ENCODE data around the gene VASP.

Gene VASP

DNA sequence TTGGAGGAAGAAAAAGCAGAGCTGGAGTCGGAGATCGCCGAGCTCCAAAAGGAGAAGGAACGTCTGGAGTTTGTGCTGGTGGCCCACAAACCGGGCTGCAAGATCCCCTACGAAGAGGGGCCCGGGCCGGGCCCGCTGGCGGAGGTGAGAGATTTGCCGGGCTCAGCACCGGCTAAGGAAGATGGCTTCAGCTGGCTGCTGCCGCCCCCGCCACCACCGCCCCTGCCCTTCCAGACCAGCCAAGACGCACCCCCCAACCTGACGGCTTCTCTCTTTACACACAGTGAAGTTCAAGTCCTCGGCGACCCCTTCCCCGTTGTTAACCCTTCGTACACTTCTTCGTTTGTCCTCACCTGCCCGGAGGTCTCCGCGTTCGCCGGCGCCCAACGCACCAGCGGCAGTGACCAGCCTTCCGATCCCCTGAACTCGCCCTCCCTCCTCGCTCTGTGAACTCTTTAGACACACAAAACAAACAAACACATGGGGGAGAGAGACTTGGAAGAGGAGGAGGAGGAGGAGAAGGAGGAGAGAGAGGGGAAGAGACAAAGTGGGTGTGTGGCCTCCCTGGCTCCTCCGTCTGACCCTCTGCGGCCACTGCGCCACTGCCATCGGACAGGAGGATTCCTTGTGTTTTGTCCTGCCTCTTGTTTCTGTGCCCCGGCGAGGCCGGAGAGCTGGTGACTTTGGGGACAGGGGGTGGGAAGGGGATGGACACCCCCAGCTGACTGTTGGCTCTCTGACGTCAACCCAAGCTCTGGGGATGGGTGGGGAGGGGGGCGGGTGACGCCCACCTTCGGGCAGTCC, 34.5 kb upstream of the VASP start:
- TF ChIP-seq MAX (IDR thresholded peaks at IDR 0.05; ENCODE audit: low read depth, low read length) (no peak), POLR2A (IDR thresholded peaks at IDR 0.05; ENCODE audit: extremely low read depth, insufficient read length) (no peak), MYC (IDR thresholded peaks at IDR 0.05; ENCODE audit: low read depth, low read length) (no peak), CTCF (IDR thresholded peaks at IDR 0.05; ENCODE audit: low read depth, low read length) (no peak)
- H3K4me3 ChIP-seq (ENCODE audit: low read depth, low read length) = no peak overlapping the region
- DNase-seq (ENCODE audit: low read depth) = no peak

- no peak overlapping the region for H3K4me3 ChIP-seq (ENCODE audit: low read depth, low read length)
- TF ChIP-seq POLR2A (IDR thresholded peaks at IDR 0.05; ENCODE audit: extremely low read depth, insufficient read length) (no peak), MYC (IDR thresholded peaks at IDR 0.05; ENCODE audit: low read depth, low read length) (no peak), CTCF (IDR thresholded peaks at IDR 0.05; ENCODE audit: low read depth, low read length) (no peak), MAX (IDR thresholded peaks at IDR 0.05; ENCODE audit: low read depth, low read length) (no peak)
- DNase-seq (ENCODE audit: low read depth) = no peak
These were observed 34.0 kb upstream of the VASP start for GRCh38 chr19:45473367-45473681.

DNA sequence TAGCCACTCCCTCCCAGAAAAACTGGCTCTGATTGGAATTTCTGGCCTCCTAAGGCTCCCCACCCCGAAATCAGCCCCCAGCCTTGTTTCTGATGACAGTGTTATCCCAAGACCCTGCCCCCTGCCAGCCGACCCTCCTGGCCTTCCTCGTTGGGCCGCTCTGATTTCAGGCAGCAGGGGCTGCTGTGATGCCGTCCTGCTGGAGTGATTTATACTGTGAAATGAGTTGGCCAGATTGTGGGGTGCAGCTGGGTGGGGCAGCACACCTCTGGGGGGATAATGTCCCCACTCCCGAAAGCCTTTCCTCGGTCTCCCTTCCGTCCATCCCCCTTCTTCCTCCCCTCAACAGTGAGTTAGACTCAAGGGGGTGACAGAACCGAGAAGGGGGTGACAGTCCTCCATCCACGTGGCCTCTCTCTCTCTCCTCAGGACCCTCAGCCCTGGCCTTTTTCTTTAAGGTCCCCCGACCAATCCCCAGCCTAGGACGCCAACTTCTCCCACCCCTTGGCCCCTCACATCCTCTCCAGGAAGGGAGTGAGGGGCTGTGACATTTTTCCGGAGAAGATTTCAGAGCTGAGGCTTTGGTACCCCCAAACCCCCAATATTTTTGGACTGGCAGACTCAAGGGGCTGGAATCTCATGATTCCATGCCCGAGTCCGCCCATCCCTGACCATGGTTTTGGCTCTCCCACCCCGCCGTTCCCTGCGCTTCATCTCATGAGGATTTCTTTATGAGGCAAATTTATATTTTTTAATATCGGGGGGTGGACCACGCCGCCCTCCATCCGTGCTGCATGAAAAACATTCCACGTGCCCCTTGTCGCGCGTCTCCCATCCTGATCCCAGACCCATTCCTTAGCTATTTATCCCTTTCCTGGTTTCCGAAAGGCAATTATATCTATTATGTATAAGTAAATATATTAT, 33.3 kb upstream of the VASP start:
- TF ChIP-seq CTCF (IDR thresholded peaks at IDR 0.05; ENCODE audit: low read depth, low read length) = no peak
- TF ChIP-seq MAX (IDR thresholded peaks at IDR 0.05; ENCODE audit: low read depth, low read length) = no peak
- no peak for TF ChIP-seq POLR2A (IDR thresholded peaks at IDR 0.05; ENCODE audit: extremely low read depth, insufficient read length)
- TF ChIP-seq MYC (IDR thresholded peaks at IDR 0.05; ENCODE audit: low read depth, low read length) = no peak
- DNase-seq (ENCODE audit: low read depth) = no peak
- no peak overlapping the region for H3K4me3 ChIP-seq (ENCODE audit: low read depth, low read length)

- H3K4me3 ChIP-seq (ENCODE audit: low read depth, low read length) = no peak overlapping the region
- DNase-seq (ENCODE audit: low read depth) = no peak
These were observed 32.4 kb upstream of the VASP start for GRCh38 chr19:45474606-45475521.

More at GRCh38 chr19:45474606-45475521, 32.4 kb upstream of the VASP start:
- TF ChIP-seq MAX (IDR thresholded peaks at IDR 0.05; ENCODE audit: low read depth, low read length) (no peak), POLR2A (IDR thresholded peaks at IDR 0.05; ENCODE audit: extremely low read depth, insufficient read length) (no peak), CTCF (IDR thresholded peaks at IDR 0.05; ENCODE audit: low read depth, low read length) (no peak), MYC (IDR thresholded peaks at IDR 0.05; ENCODE audit: low read depth, low read length) (no peak)
